Endothelial cell of umbilical vein (primary cell): Measurements from ENCODE around the gene C21orf58. TPM values are rescaled to one million over a fixed set of nuclear protein-coding genes. Genes with fewer than 3 reads are reported as not detected.

Experiments
- BruUV-seq: library from RNA; stranded (reverse); fragments of 400-500 nt; replicated peaks from 2 replicates; lab custom pipeline; 2021; lab: Mats Ljungman, UMichigan
- CTCF ChIA-PET: fragments of 300-600, 350-600 bp; sonication (Branson Sonifier 250); formaldehyde crosslinking; loops from one replicate; lab custom pipeline; 2021; ENCODE audit warnings: antibody characterized with exemption, inconsistent platforms; lab: Charles Lee
- POLR2A ChIA-PET: fragments of 300-600, 350-600 bp; sonication (Branson Sonifier 250); formaldehyde crosslinking; loops from one replicate; lab custom pipeline; 2021; ENCODE audit warnings: antibody characterized with exemption, inconsistent platforms; lab: Charles Lee
- DNase-seq: peaks from one replicate; pipeline ENCODE4 v3.0.0-alpha.2; 2011; ENCODE audit warnings: low read depth, low spot score
- FAIRE-seq: peaks from 2 replicates; lab custom pipeline; 2011; peaks lifted over from hg19 to GRCh38; lab: Jason Lieb, UNC
- H2AFZ ChIP-seq: 2 replicates; pipeline ENCODE4 v1.6.0; 2012; ENCODE audit warnings: low read depth, low read length, control low read depth, inconsistent platforms
- H3K27ac ChIP-seq: 2 replicates; pipeline ENCODE4 v1.5.1; 2011; ENCODE audit warnings: low read depth, mild to moderate bottlenecking, control low read depth, low read length, moderate library complexity; ENCODE audit not compliant: insufficient read depth
- H3K27me3 ChIP-seq, 2 experiments: 2 replicates each; pipeline versions ENCODE4 v1.6.0 to v1.6.1; 2011; ENCODE audit warnings: low read length in 2 of 2, mixed read lengths in 1 of 2; ENCODE audit not compliant: control insufficient read depth in 2 of 2, insufficient read depth in 2 of 2
- H3K36me3 ChIP-seq, 2 experiments: 2 replicates in 1 of 2; 3 replicates in 1 of 2; pipeline ENCODE4 v1.5.1; 2011; ENCODE audit warnings: low read length in 2 of 2, mild to moderate bottlenecking in 1 of 2, moderate library complexity in 1 of 2; ENCODE audit not compliant: control insufficient read depth in 2 of 2, insufficient read depth in 2 of 2; ENCODE audit errors: extremely low read depth in 1 of 2
- H3K4me1 ChIP-seq: 3 replicates; pipeline ENCODE4 v1.5.1; 2011; ENCODE audit warnings: mild to moderate bottlenecking, low read length; ENCODE audit not compliant: control insufficient read depth, insufficient read depth; ENCODE audit errors: extremely low read depth
- H3K4me2 ChIP-seq: 2 replicates; pipeline ENCODE4 v1.6.1; 2011; ENCODE audit warnings: low read length, control low read depth, mixed read lengths; ENCODE audit not compliant: insufficient read depth
- H3K4me3 ChIP-seq, 3 experiments: fragments of 200-600 bp in 1 of 3; sonication (generic), shearing (Covaris generic) in 1 of 3; replicated peaks in 1 of 3; 2 replicates each; pipeline ENCODE4 v1.5.1; 2011 to 2016; ENCODE audit warnings: control low read depth in 3 of 3, low read length in 3 of 3, mild to moderate bottlenecking in 2 of 3, inconsistent platforms in 1 of 3, low read depth in 1 of 3, moderate library complexity in 1 of 3; ENCODE audit not compliant: insufficient read depth in 1 of 3
- H3K79me2 ChIP-seq: 2 replicates; pipeline ENCODE4 v1.6.0; 2012; ENCODE audit warnings: low read length, inconsistent platforms; ENCODE audit not compliant: control insufficient read depth, insufficient read depth
- H3K9ac ChIP-seq: replicated peaks from 2 replicates; pipeline ENCODE3; 2011; ENCODE audit warnings: low read length, control low read depth; ENCODE audit not compliant: insufficient read depth; ENCODE audit errors: extremely low read depth
- H3K9me1 ChIP-seq: replicated peaks from 3 replicates; pipeline ENCODE4 v1.6.0; 2011; ENCODE audit warnings: mild to moderate bottlenecking, low read length; ENCODE audit not compliant: control insufficient read depth, insufficient read depth; ENCODE audit errors: extremely low read depth
- H3K9me3 ChIP-seq: replicated peaks from 2 replicates; pipeline ENCODE4 v1.5.1; 2012; ENCODE audit warnings: low read length, inconsistent platforms; ENCODE audit not compliant: control insufficient read depth, insufficient read depth
- H4K20me1 ChIP-seq: replicated peaks from 2 replicates; pipeline ENCODE3; 2011; ENCODE audit warnings: mild to moderate bottlenecking, low read length; ENCODE audit not compliant: control insufficient read depth, insufficient read depth; ENCODE audit errors: extremely low read depth
- EZH2 ChIP-seq: IDR thresholded peaks from 2 replicates; pipeline ENCODE4 v1.6.1; 2012; ENCODE audit warnings: borderline replicate concordance, low read depth, mild to moderate bottlenecking, moderate library complexity, low read length, inconsistent platforms; ENCODE audit not compliant: severe bottlenecking
- FOS ChIP-seq: IDR thresholded peaks from 2 replicates; pipeline ENCODE4 v1.6.1; 2011; ENCODE audit warnings: mild to moderate bottlenecking, low read length, moderate library complexity, borderline replicate concordance; ENCODE audit not compliant: insufficient read depth
- GATA2 ChIP-seq: IDR thresholded peaks from 2 replicates; pipeline ENCODE4 v1.7.0; 2011; ENCODE audit warnings: low read depth, mild to moderate bottlenecking, moderate library complexity, mixed read lengths, low read length; ENCODE audit not compliant: insufficient read length, insufficient read depth
- JUN ChIP-seq: IDR thresholded peaks from 2 replicates; pipeline ENCODE4 v1.6.1; 2011; ENCODE audit warnings: borderline replicate concordance, low read depth; ENCODE audit not compliant: insufficient read length, insufficient read depth
- MYC ChIP-seq: IDR thresholded peaks from one replicate; pipeline ENCODE4 v1.6.1; 2011; ENCODE audit warnings: mild to moderate bottlenecking, low read depth, low read length
- POLR2A ChIP-seq: IDR thresholded peaks from 2 replicates; pipeline ENCODE4 v1.6.1; 2012; ENCODE audit warnings: low read depth, mild to moderate bottlenecking, control low read depth, low read length
- POLR2AphosphoS5 ChIP-seq: IDR thresholded peaks from 2 replicates; pipeline ENCODE4 v1.6.1; 2012; ENCODE audit warnings: low read depth, mild to moderate bottlenecking, control low read depth, low read length, moderate library complexity; ENCODE audit not compliant: insufficient read depth
- dilution Hi-C: fragments of 300-500 bp; cut with MboI; formaldehyde crosslinking; loops from one replicate; pipeline ENCODE4 v1.15.0; 2019; ENCODE audit warnings: low sequenced_read_pairs; ENCODE audit not compliant: extremely low pct_ligation_motif_present
- intact Hi-C: fragments of 100-400 bp; cut with micrococcal nuclease; formaldehyde crosslinking; loops from one replicate; pipeline ENCODE4 v1.10.0; 2022
- polyA plus RNA-seq, 4 experiments: library from polyadenylated mRNA; depleted of rRNA in 3 of 4; stranded (reverse) in 3 of 4; unstranded in 1 of 4; fragments of >200 nt; gene quantifications; 2 replicates each; pipeline versions ENCODE4 v1.2.1 to v1.2.3, GENCODE V29; 2011 to 2012; ENCODE audit warnings: missing spikeins in 1 of 4
- total RNA-seq: library from RNA; stranded (reverse); gene quantifications from 2 replicates; pipeline ENCODE4 v1.2.3, GENCODE V29; 2021
- TF ChIP-seq, protein P1 (sequence below): IDR thresholded peaks from 2 replicates; pipeline ENCODE4 v1.6.1; 2011; ENCODE audit not compliant: insufficient read depth, insufficient read length
- TF ChIP-seq, protein P2 (sequence below), 2 donors: IDR thresholded peaks; 1 replicate in 1 of 2; 2 replicates in 1 of 2; pipeline ENCODE4 v1.5.1; 2011; ENCODE audit warnings: low read length in 2 of 2, mild to moderate bottlenecking in 2 of 2, moderate library complexity in 2 of 2, control low read depth in 1 of 2, inconsistent platforms in 1 of 2, low read depth in 1 of 2; ENCODE audit not compliant: insufficient read depth in 1 of 2; ENCODE audit errors: extremely low read depth in 1 of 2

C21orf58 gene
- total and polyA plus RNA-seq, 2 donors (not counting 3 experiments of a cell fraction or from before 2014, with no cell fraction given): 6.0 to 24.3 TPM

DNA sequence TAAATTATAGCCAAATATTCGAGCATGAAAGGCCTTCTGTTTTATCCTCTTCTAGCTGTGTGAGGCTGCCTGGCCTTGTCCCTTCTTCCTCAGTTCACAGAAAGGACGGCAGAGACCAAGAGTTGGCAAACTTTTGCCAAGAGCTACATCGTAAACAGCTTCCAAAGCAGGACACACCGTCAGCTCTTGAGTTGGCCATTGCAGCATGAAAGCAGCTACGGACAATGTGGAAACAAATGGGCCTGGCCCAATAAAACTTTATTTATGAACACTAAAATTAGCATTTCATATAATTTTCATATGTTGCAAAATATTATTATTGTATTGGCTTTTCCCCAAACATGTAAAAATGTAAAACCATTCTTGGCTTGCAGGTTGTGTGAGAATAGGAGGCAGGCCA, 10.7 kb downstream of the C21orf58 start:
- POLR2A ChIA-PET: interaction anchor here (0.5 kb wide), 1 partner anchor 110 kb away, joined by 5 read pairs; no protein-coding TSS in a partner anchor

More for the DNA sequence above, 10.7 kb downstream of the C21orf58 start:
- H3K36me3 ChIP-seq: no peaks in the 10 kb centered on the region
- intact Hi-C loops (no loop called here), dilution Hi-C loops (no loop called here)
- no peaks in the 10 kb centered on the region for H3K79me2 ChIP-seq
- BruUV-seq: no TSS peak
- no peaks in the 10 kb centered on the region for H3K9me1 ChIP-seq
- no peaks in the 10 kb centered on the region for H4K20me1 ChIP-seq
- no peak overlapping the region for H3K9ac ChIP-seq
- no peak overlapping the region for H2AFZ ChIP-seq
- no peaks in the 10 kb centered on the region for H3K9me3 ChIP-seq
- CTCF ChIA-PET: interaction anchor here (0.8 to 1.1 kb wide), 3 partner anchors 10 to 27 kb away, joined by 3 read pairs; partner anchors contain the start of genes C21orf58, MCM3AP and YBEY
- no peak for FAIRE-seq
- H3K27ac ChIP-seq: no peak overlapping the region
- TF ChIP-seq POLR2A (no peak), MYC (no peak), GATA2 (no peak), JUN (no peak), POLR2AphosphoS5 (no peak), FOS (no peak), EZH2 (no peak)
- TF ChIP-seq, protein P1, sequence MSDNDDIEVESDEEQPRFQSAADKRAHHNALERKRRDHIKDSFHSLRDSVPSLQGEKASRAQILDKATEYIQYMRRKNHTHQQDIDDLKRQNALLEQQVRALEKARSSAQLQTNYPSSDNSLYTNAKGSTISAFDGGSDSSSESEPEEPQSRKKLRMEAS: no peak
- TF ChIP-seq, protein P2, sequence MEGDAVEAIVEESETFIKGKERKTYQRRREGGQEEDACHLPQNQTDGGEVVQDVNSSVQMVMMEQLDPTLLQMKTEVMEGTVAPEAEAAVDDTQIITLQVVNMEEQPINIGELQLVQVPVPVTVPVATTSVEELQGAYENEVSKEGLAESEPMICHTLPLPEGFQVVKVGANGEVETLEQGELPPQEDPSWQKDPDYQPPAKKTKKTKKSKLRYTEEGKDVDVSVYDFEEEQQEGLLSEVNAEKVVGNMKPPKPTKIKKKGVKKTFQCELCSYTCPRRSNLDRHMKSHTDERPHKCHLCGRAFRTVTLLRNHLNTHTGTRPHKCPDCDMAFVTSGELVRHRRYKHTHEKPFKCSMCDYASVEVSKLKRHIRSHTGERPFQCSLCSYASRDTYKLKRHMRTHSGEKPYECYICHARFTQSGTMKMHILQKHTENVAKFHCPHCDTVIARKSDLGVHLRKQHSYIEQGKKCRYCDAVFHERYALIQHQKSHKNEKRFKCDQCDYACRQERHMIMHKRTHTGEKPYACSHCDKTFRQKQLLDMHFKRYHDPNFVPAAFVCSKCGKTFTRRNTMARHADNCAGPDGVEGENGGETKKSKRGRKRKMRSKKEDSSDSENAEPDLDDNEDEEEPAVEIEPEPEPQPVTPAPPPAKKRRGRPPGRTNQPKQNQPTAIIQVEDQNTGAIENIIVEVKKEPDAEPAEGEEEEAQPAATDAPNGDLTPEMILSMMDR (IDR thresholded peaks at IDR 0.05; ENCODE audit: extremely low read depth in 1 of 2, insufficient read depth in 1 of 2, low read depth in 1 of 2, low read length in 2 of 2): no peak
- H3K4me1 ChIP-seq: no peaks in the 10 kb centered on the region
- H3K27me3 ChIP-seq: no peaks in the 10 kb centered on the region
- no peak for DNase-seq
- no peak overlapping the region for H3K4me3 ChIP-seq
- H3K4me2 ChIP-seq: no peak overlapping the region
